ENCODE data around the gene ALG6. TPM values are rescaled to one million over a fixed set of nuclear protein-coding genes. Genes with fewer than 3 reads are reported as not detected.

The ALG6 gene
- total and polyA plus RNA-seq, 2 of the 13 experiments (the other 11 are each of a cell fraction or from before 2014, with no cell fraction given): 6.8 to 8.1 TPM

GRCh38 chr1:63322944-63323864 is 44.2 kb upstream of the ALG6 start:
- no peak for FAIRE-seq
- 0 out of 2 replicates have a peak, but pooled peaks have one; percentile 15 for TF ChIP-seq ZBTB33 (CRISPR knock-in tag; IDR thresholded peaks at IDR 0.05)
- no peak for TF ChIP-seq HNF1B (CRISPR knock-in tag; IDR thresholded peaks at IDR 0.05)
- intact Hi-C loops (cut with micrococcal nuclease; ENCODE audit: unreplicated experiment): no loop called here
- H3K4me3 ChIP-seq (replicated peaks in 1 of 3; ENCODE audit: insufficient read depth in 1 of 3, low read depth in 2 of 3, low read length in 3 of 3): no peak overlapping the region
- no peaks in the 10 kb centered on the region for H3K79me2 ChIP-seq (ENCODE audit: insufficient read depth, low read length)
- no TSS peak for BruUV-seq (replicated peaks)
- H2AFZ ChIP-seq (ENCODE audit: low read length): no peak overlapping the region
- in situ Hi-C loops (cut with HindIII; ENCODE audit: extremely low pct_ligation_motif_present, low pct_unique_long_range_greater_than_20kb): no loop called here
- no peaks in the 10 kb centered on the region for H3K9me3 ChIP-seq (ENCODE audit: low read length)
- ATAC-seq: no peak
- no peak for DNase-seq (ENCODE audit: low spot score)
- CTCF ChIA-PET (ENCODE audit: low intra/inter-chr PET ratio, low total read pairs): no interaction called here
- peaks cover 22% of the 10 kb centered on the region for H3K4me1 ChIP-seq (ENCODE audit: insufficient read depth, low read length)
- WGBS (ENCODE audit: low lambda C conversion rate): 89% methylated on average over 77 of the region's 104 CpGs
- H4K20me1 ChIP-seq (ENCODE audit: insufficient read depth, low read length): no peaks in the 10 kb centered on the region
- peaks cover 10 to 63% of the 10 kb centered on the region in 2 experiments for H3K27me3 ChIP-seq (ENCODE audit: control insufficient read depth in 1 of 2, insufficient read depth in 2 of 2, low read length in 2 of 2)
- no peak overlapping the region for H3K4me2 ChIP-seq (ENCODE audit: low read depth, low read length)
- H3K9ac ChIP-seq (ENCODE audit: insufficient read depth, low read depth, low read length): no peak overlapping the region
- H3K36me3 ChIP-seq (replicated peaks in 1 of 2; ENCODE audit: control insufficient read depth in 1 of 2, insufficient read depth in 2 of 2, low read length in 2 of 2): no peaks in the 10 kb centered on the region
- POLR2A ChIA-PET: no interaction called here
- H3K27ac ChIP-seq (ENCODE audit: extremely low read length, insufficient read depth, low read length): no peak overlapping the region
